ENCODE results near the gene SPATA31C1.

DNA sequence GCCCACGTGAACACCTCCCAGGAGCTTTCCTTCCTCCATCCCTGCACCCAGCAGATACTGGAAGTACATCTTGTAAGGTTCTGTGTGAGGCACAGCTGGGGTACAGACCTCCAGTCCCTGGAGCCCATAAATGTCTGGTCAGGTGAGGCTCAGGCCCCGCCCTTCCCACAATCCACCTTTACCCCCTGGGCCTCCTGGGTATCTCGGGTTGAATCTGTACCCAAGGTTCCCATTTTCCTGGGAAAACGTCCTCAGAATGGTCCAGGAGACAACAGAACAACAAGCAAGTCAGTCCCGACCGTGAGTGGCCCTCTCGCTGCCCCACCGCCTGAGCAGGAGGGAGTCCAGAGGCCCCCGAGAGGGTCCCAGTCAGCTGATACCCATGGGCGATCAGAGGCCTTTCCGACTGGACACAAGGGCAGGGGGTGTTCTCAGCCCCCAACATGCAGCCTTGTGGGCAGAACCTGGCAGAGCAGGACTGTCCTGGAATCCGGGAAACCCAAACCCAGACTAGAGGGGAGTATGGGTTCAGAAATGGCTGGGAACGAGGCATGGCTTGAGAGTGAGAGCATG lies 30.7 kb upstream of the SPATA31C1 start:
- TF ChIP-seq CTCF (IDR thresholded peaks at IDR 0.05; ENCODE audit: borderline replicate concordance, extremely low read depth, low read length, poor library complexity, severe bottlenecking) (no peak), EZH2 (IDR thresholded peaks at IDR 0.05; ENCODE audit: borderline replicate concordance, low read depth, low read length, severe bottlenecking) (no peak)
